NCI-H226 (cell line): Measurements from ENCODE around the gene RGPD6.
"Not testable (repeated sequence)": the region's sequence is repeated elsewhere in the genome, so short reads cannot be mapped to it uniquely, and the experiment has no call there.

ENCODE experiments used
- DNase-seq: peaks from one replicate; pipeline ENCODE4 v3.0.0-alpha.2; 2015

Gene RGPD6

DNA sequence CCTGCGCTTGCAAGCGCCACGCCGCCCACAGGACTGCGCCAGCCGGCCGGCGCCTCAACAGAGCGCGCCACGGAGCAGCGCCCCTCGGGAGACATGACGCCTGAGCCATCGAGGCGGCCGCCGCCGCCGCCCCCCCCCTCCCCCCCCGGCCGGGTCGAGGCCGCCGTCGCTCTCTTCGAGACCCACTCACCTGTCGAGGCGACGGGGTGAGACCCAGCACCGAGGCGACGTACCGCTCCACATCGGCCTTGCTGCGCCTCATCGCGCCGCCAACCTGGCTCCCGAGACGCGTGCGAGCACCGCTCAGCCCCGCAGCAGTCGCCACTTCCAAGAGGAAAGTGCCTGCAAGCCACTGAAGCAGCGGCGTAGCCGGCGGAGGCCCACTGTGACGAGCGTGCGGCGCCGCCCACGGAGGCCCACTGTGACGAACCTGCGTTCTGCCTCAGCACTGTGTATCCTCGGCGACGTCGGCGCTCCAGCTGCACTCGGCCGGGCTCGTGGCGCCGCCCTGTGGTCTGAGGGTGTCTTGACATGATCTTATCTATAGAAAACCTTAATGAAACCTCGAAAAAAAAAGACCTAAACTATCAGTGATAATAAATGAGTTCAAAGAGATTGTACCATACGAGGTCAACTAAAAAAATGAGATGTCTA lies at the start of gene RGPD6:
Gene RGPD6 (minus strand): TSS at position 460 of the 654 bp plus-strand sequence. CDS start 198 bp downstream, at position 262.
- DNase-seq: not testable (repeated sequence)

GRCh38 chr2:110619326-110619939 lies 42.4 kb upstream of the RGPD6 start:
- DNase-seq: not testable (repeated sequence)

DNA sequence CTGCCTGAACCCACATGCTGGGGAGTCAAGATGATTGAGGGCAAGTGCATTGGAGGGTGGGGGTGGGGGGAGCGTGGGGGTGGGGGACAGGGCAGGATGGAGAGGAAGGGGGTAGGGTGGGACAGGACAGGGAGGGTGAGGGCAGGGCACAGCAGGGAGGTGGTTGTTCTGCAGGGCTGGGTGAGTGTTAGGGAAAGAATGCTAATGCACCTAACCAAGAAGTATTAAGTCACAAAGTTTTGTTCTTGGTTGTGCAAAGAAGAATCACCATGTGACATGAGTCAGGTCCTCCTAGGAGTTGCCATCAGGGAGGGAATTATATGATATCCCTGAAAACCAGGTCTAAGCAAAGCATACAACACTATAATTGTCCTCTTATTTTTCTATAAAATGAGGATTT lies 36.9 kb upstream of the RGPD6 start:
- DNase-seq: not testable (repeated sequence)

DNA sequence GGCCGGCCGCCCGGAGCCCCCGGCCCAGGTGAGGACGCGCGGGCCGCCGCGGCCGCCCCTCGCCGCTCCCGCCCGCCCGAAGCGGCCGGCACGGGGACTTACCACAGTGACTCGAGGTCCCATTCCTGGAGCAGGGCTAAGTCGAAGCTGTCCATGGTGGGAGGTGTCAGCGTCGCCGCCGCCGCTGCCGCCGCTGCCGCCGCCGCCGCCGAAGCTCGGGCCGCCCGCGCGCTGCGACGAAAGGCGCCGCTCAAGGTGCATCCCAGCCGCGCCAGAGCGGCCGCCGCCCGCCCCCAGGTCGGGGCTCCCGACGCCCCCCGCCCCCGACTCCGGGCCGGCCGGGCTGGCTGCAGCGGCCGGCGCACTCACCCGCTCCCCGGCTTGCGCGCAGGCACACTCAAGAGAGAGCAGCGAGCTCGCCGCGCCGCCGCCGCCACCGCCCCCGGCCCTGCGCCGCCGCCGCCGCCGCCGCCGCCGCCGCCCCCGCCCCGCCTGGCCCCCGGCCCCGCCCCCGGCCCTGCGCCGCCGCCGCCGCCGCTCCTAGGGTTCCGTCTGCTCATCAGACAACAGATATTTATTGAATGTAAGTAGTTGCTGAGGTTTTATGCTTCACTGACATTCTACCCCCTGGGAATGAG lies 33.7 kb upstream of the RGPD6 start:
- DNase-seq: not testable (repeated sequence)

DNA sequence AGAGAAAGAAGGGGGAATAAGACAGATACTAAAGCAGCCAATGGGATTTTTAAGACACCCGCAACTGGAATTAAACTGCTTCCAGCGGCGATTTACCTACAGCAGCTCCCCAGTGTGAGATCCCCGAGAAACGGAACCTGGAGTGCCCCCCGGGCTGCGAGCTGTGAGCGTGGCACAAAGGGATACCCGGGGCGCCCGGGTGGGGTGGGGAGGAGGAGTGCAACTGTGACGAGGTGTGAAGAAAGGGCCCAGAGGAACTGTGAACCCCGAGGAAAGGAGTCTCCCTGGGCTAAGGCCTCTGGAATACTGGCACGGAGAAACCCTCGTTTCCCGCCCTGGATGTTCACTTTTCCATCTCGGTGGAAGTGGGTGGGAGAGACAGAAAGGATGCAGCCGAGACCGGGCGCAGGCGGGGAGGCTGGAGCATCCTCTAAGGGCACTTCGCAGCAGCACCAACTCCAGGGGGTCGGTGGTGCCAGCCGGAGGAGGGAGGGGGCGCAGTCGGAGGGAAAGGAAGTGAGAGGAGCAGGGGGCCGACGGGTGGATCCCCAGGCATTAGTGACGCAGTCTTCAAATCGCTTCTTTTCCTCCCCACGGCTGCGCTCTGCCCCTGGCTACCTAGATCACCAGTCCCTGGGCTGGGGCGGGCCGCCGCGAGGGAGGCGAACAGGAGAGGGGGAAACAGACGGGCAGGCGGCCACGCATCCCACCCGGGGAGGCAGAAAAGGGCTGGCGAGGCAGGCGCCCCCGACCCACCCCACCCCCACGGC lies 33.0 kb upstream of the RGPD6 start:
- DNase-seq: not testable (repeated sequence)

GRCh38 chr2:110608788-110609502 lies 31.9 kb upstream of the RGPD6 start:
- DNase-seq: not testable (repeated sequence)

DNA sequence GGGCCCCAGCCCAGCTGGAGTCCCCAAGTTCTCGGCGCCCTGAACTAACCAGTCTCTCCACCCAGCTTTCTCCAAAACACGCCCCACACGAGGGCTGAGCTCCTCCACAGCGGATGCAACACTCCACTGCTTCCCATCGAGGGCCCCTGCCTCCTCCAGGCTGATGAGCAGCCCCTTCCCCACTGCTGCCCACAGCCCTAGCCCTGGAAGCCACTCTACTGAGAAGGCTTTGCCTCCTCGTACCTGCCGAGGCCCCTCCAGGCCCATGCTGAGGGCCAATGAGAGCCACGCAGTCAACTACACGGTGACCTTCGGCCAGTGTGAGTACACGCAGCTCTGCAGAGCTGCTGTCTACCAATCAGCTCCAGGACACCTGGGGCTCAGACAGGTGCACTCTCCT lies 28.0 kb upstream of the RGPD6 start:
- not testable (repeated sequence) for DNase-seq

DNA sequence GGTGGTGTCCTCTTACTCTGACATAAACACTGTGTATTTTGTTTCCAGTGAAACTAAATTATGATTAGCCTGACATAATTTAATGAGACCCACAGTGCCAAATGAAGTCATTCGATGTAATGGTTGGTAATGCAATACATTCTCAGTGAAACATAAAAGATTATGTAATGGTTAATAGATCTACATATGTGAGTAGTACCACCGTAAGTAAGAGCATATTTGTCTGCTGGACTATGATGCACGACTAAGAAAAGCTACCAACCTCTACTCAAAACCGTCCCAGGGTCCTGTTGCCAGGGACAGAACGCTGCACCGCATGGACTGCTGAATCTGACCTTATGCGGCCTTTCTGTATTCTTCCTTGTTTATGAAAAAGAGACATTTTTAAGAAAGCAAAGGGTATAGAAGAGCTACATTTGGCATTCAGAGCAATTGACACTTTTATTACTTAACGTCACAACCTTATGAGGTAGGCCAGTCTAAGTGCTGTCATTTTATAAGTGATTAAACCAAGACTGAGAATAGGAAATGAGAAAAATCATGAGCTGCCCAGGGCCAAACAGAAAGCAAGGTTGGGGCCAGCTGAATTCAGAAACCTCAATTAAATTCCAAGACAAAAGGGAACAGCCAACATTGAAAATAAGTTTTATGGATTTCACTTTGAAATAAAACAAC lies 27.0 kb upstream of the RGPD6 start:
- DNase-seq: not testable (repeated sequence)

DNA sequence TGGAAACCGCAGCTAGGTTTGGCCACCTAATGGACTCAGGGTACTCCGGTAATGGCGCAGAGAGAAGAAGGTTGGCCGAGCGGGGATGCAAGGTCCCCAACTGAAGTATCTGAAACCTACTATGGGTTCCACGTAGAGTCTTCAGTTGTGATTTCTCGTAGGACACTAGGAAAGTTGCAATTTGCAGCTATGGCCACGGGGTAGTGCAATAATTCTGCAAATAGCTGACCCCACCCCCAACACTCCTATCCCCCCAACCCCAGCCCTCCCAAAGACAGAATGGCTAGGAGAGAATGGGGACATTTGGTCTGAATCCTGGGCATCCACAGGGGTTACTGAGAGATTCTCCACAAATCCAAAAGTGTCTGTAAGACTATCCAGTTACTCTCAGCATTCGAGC lies 25.1 kb upstream of the RGPD6 start:
- not testable (repeated sequence) for DNase-seq

DNA sequence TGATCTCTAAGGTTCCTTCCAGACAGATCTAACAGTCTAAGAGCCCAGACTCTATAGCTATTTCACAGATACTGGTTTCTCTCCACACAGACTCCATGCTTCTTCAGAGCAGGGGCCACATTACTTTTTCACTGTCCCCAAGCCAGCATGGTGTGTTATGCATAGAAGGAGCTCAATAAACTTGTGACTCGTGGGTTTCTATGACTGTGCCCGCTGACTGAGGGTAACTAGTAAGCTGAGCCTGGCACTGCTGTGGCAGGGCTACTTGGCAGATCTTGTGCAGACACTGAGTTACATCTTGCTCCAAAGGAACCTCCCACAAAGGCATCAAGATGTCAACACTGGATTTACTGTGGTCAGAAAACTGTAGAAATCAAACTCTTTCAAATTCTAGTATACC lies 15.0 kb upstream of the RGPD6 start:
- not testable (repeated sequence) for DNase-seq

- not testable (repeated sequence) for DNase-seq
Observed at GRCh38 chr2:110589677-110590330, 12.8 kb upstream of the RGPD6 start.

DNA sequence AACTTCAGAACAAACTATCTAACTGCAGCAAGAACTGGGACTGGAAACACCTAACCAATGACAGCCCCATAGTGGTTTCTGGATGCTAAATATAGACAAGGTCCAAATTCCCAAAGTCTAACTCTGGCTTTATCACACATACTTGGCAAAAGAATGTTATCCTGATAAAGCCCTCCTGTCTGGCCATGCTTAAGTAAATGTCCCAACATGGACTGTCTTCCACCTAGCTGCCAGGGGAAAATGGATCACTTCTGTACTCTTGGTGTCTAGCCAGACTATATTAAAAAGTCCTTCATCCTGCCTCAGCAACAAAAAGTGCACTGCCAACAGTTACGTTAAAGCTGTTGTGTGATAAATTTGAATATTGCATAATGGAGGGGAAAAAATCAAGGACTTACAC lies 11.5 kb upstream of the RGPD6 start:
- not testable (repeated sequence) for DNase-seq

- not testable (repeated sequence) for DNase-seq
Observed at GRCh38 chr2:110579216-110579965, 2.4 kb upstream of the RGPD6 start.

DNA sequence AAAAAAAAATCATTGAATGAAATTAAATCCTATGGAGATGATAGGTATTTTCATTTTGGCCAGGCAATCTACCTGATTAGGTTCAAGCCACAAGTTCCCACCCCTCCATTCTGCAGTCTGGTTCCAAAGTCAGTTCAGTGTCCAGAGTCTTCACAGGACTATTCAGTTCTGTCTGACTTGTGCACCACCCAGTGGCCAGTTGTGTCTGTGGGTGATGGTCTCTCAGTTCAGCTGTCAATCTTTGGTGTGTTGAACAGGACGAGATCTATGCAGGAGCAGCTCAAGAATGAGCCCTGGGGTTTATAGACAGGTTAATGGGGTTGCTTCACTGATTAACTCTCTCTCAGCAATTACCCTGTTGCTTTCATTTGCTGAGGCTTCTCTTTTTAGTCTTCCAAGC lies 1.4 kb upstream of the RGPD6 start:
- not testable (repeated sequence) for DNase-seq

- DNase-seq: not testable (repeated sequence)
Observed at GRCh38 chr2:110499755-110500377, 77.2 kb downstream of the RGPD6 start.

DNA sequence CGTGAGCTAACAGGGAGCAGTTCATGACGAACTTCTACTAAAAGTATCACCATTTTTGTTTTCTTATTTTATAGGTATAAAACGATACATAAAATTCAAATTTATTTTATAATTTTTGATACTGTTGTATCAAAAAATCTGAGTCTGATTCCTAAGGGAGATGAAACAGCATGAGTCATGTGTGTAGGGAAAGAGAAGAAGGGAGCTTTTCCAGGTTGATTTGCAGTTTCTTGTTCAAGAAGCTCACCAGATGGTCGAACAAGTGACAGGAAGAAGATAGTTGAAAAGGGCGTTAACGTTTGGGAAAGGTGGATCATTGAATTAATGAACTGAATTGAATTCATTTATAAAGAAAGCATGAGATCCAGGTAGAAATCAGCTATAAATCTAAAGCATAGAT lies 81.0 kb downstream of the RGPD6 start:
- DNase-seq: not testable (repeated sequence)

GRCh38 chr2:110494488-110494887 lies 82.5 kb downstream of the RGPD6 start:
- not testable (repeated sequence) for DNase-seq

- not testable (repeated sequence) for DNase-seq
Observed at GRCh38 chr2:110488991-110489390, 88.0 kb downstream of the RGPD6 start.

DNA sequence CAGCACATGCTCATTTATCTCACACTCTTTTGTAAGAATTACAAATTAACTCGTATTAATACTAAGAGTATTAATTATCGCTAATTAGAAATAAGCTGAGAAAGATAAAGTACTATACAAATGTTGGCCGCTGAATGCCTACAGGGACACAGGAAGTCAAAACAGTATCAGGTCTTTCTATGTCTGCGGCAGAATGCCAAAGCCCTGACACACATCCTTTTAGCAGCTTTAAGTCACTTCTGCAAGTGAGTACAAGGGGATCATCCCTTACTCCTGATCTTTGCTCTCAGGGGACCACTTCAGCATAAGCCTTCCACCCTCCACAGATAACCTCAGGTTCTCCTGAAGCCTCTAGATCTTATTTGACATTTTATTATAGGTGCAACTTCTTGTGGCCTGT lies 94.3 kb downstream of the RGPD6 start:
- DNase-seq: not testable (repeated sequence)

DNA sequence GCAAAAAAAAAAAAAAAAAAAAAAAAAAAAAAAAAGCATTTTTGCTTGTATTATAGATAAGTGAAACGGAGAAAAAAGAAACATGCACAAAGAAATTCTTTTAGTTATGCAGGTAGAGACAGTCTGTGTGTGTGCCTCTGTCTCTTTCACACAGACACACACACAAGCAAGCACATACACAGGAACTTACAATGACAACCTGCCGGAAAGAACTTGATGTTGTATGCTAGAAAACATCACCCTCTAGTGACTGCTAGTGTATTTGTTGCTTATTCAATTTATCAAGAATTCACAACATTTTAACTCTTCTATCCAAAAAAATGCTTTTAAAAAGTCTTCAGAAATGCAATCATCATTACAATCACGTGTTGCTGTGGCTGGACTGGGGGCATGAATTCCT lies 95.8 kb downstream of the RGPD6 start:
- not testable (repeated sequence) for DNase-seq
